ENCODE data around the gene LYST.

DNA sequence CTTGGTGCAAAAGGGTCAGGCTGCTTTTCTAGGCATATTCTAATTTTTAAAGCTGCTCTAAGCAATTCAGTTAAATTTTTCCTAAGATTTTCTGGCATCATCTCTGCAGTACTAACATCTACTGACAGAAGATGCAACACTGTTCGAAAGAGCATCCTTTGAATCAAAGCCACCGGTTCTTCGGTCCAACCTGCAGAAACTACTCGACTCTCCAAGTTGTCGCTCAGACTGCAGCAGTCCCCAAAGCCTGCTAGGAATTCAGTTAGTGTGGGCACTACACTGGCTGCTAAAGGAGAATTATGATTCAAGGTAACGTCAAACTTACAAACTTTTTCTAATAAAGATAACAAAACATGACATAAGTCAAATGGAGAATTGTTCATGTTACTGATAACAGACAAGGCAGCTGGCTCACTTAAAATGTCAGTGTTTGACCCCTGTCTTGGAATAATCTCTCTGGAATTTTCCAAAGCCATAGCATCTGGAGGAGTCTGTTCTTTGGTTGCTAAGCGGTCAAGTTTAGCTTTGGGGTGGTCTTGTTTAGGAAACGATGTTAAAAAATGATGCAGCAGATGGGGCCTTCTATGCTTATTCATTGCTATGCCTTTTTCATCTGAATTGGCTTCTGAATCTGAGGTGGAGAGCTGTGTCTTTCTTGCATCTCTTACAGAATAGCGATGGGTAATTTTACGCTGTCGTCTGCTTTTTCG, 56.9 kb downstream of the LYST start:
- TF ChIP-seq EZH2 (IDR thresholded peaks at IDR 0.05; ENCODE audit: borderline replicate concordance, insufficient read depth, low read length, poor library complexity, severe bottlenecking) = no peak
- TF ChIP-seq CTCF (IDR thresholded peaks at IDR 0.05; ENCODE audit: poor library complexity, severe bottlenecking) = no peak
- TF ChIP-seq REST (IDR thresholded peaks at IDR 0.05; ENCODE audit: borderline replicate concordance) = no peak
- no peak for TF ChIP-seq POLR2AphosphoS5 (IDR thresholded peaks at IDR 0.05)
- no peak for TF ChIP-seq EP300 (conservative IDR thresholded peaks at IDR 0.05; ENCODE audit: poor library complexity, severe bottlenecking)
- no peak for TF ChIP-seq TAF1 (IDR thresholded peaks at IDR 0.05; ENCODE audit: low read depth)
- no peak for TF ChIP-seq RAD21 (conservative IDR thresholded peaks at IDR 0.05)
- TF ChIP-seq MXI1 (conservative IDR thresholded peaks at IDR 0.05; ENCODE audit: poor library complexity, severe bottlenecking) = no peak

Data from neural cell (in vitro differentiated cells).